Hematopoietic multipotent progenitor cell treated with erythropoietin and hydrocortisone succinate and interleukin-3 and kit ligand, for 8 days (in vitro differentiated cells): Measurements from ENCODE around the gene TSPAN1.
"Not testable (repeated sequence)": the region's sequence is repeated elsewhere in the genome, so short reads cannot be mapped to it uniquely, and the experiment has no call there.

Source experiments
- DNase-seq: peaks from one replicate; pipeline ENCODE4 v3.0.0-alpha.2; 2015

The TSPAN1 gene

DNA sequence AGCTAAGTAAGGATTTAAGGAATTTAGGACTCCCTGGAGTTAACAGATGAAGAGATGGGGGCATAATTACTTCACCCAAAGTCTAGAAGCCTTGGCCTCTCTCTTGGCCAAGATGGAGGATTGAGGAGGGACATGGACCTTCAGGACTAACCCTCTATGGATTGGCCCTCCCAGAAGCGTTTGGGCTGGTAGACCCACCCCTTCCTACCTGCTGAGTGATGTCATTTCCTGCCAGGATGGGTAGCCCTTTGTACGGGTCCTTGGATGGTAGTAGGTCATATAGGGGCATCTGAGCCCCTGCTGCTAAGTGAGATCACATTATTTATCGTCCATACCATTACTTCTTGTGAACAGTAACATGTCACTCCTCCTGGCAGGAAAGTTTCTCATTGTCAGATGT is 45.9 kb downstream of the TSPAN1 start:
- DNase-seq = no peak

DNA sequence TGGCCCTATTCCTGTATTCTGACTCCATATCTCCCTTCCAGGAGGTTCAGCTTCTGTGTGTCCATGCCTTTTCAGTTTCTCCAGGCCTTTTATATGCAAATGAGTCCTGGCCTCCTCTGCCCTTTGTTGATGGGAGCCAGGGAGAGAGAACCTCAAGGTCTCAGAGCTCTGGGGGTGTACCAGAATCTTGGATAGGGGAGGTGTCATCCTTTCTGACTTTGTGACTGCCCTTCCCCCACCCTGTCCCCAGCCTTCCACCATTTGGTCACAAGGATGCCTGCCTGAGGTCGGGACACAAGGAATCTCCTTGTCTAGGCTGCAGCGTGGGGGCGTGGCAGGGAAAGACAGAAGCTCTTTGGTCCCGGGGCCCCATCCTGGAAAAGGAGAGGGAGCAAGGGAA is 46.9 kb downstream of the TSPAN1 start:
- no peak for DNase-seq

DNA sequence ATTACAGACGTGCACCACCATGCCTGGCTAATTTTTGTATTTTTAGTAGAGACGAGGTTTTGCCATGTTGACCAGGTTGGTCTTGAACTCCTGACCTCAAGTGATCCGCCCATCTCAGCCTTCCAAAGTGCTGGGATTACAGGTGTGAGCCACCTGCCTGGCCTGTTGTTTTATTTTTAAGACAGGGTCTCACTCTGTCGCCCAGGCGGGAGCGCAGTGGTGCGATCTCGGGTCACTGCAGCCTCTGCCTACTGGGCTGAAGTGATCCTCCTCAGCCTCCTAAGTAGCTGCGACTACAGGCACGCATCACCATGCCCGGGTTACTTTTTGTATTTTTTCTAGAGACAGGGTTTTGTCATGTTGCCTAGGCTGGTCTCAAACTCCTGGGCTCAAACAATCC is 48.2 kb downstream of the TSPAN1 start:
- DNase-seq = not testable (repeated sequence)

DNA sequence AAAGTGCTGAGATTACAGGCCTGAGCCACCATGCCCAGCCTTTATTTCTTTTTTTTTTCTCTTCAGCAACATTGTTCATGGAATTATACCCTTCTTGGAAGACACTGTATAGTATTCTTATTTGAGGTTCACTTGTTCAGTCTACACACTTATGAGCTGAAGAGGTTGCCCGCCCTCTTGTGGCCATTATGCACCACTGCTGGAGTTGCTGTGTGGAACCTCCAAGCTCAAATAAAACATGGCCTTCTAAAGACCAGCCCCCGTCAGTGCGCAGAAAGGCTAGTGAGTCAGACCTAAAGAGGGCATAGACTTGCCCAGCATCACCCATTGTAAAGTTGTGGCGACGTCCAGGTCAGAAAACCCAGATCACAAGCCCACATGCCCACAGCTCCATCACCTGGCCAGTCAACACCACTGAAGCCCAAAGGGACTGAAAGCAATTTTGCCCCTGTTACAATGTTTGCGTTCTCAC is 48.6 kb downstream of the TSPAN1 start:
- DNase-seq = peak; percentile 87

DNA sequence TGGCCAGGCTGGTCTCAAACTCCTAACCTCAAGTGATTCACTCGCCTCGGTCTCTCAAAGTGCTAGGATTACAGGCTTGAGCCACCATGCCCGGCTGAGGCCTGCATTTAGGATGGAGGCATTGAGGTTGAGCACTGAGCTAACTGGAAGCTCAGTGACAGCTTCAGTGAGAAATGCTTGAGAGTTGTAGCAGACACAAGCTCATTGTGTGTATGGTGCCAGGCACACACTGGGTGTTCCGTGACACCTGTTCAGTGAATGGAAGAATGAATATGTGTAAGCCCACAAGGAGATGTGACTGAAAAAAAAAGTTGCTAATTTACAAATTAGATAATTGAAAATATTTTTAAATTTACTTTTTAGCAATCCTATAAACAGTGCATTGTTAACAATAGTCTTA is 50.1 kb downstream of the TSPAN1 start:
- no peak for DNase-seq

DNA sequence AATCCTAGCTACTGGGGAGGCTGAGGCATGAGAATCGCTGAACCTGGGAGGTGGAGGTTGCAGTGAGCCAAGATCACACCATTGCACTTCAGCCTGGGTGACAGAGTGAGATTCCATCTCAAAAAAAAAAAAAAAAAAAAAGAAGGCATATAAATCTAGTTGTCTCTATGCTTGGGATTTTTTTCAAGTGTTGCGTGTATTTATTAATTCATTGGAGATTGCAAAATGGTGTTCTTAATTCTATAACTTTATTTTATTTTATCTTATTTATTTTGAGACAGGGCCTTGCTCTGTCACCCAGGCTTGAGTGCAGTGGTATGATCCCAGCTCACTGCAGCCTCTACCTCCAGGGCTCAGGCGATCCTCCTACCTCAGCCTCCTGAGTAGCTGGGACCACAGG is 56.3 kb downstream of the TSPAN1 start:
- DNase-seq = not testable (repeated sequence)
